A549 (cell line): ENCODE results near the gene SLC9A3. TPM values are rescaled to one million over a fixed set of nuclear protein-coding genes. Genes with fewer than 3 reads are reported as not detected.

ENCODE experiments used
- ATAC-seq, 2 experiments: fragments of 200-7000 bp in 1 of 2; fragments of >200 bp in 1 of 2; cut with Nextera tagmentation in 1 of 2; cut with Tn5 transposase in 1 of 2; 3 replicates each; pipeline versions ENCODE4 v1.8.0 to v1.9.1; 2018 to 2020; ENCODE audit warnings: mild to moderate bottlenecking in 1 of 2, moderate library complexity in 1 of 2
- CTCF ChIA-PET: fragments of 300-600 bp; sonication (Branson Sonifier 250); formaldehyde crosslinking; extraction: SDS; loops from one replicate; lab custom pipeline; 2021; ENCODE audit warnings: antibody characterized with exemption, inconsistent platforms; lab: Yijun Ruan, JAX
- POLR2A ChIA-PET: fragments of 350-600 bp; formaldehyde crosslinking; extraction: SDS; loops from one replicate; lab custom pipeline; 2021; ENCODE audit warnings: antibody characterized with exemption, inconsistent platforms; lab: Yijun Ruan, JAX
- DNase-seq, 2 experiments: peaks; one replicate each; pipeline versions ENCODE4 v3.0.0 to v3.0.0-alpha.2; 2011 to 2016; ENCODE audit warnings: low read depth in 1 of 2, low spot score in 1 of 2
- FAIRE-seq: peaks from 2 replicates; lab custom pipeline; 2011; peaks lifted over from hg19 to GRCh38; lab: Jason Lieb, UNC
- H3K27ac ChIP-seq, 2 experiments: fragments of >200 bp; sonication (Bioruptor Twin); formaldehyde crosslinking; 3 replicates each; pipeline ENCODE4 v1.5.1; 2016 to 2017
- H3K4me1 ChIP-seq: fragments of >200 bp; sonication (Bioruptor Twin); formaldehyde crosslinking; 3 replicates; pipeline ENCODE4 v1.6.1; 2016
- H3K4me2 ChIP-seq: fragments of >200 bp; sonication (Bioruptor Twin); formaldehyde crosslinking; 3 replicates; pipeline ENCODE4 v1.6.1; 2016
- H3K4me3 ChIP-seq: fragments of >200 bp; sonication (Bioruptor Twin); formaldehyde crosslinking; 3 replicates; pipeline ENCODE4 v1.5.1; 2016
- H3K9me3 ChIP-seq: fragments of >200 bp; sonication (Bioruptor Twin); formaldehyde crosslinking; 3 replicates; pipeline ENCODE4 v1.6.1; 2016
- ATOH8 ChIP-seq: fragments of 250-450 bp; sonication (Bioruptor Pico); IDR thresholded peaks from 2 replicates; pipeline ENCODE4 v1.5.0; 2020; ENCODE audit warnings: low read depth, mild to moderate bottlenecking, moderate library complexity
- CBX2 ChIP-seq: fragments of 200-600 bp; sonication (generic); IDR thresholded peaks from 2 replicates; pipeline ENCODE4 v1.6.1; 2016; ENCODE audit warnings: low read depth, mild to moderate bottlenecking, borderline replicate concordance
- CTCF ChIP-seq: fragments of >200 bp; sonication (Bioruptor Twin); formaldehyde crosslinking; IDR thresholded peaks from 3 replicates; pipeline ENCODE4 v1.5.1; 2016
- FOSB ChIP-seq: fragments of 250-450 bp; sonication (Bioruptor Pico); IDR thresholded peaks from 2 replicates; pipeline ENCODE4 v1.5.0; 2020; ENCODE audit warnings: mild to moderate bottlenecking, moderate library complexity
- FOSL2 ChIP-seq, 2 experiments: fragments of 450-650 bp in 1 of 2; fragments of >200 bp in 1 of 2; sonication (Bioruptor Twin) in 1 of 2; formaldehyde crosslinking; IDR thresholded peaks; 2 replicates each; pipeline versions ENCODE4 v1.5.0 to v1.6.1; 2016 to 2020; ENCODE audit warnings: mild to moderate bottlenecking in 1 of 2, moderate library complexity in 1 of 2
- FOXS1 ChIP-seq: fragments of 250-450 bp; sonication (Bioruptor Pico); IDR thresholded peaks from 2 replicates; pipeline ENCODE4 v1.5.0; 2020; ENCODE audit warnings: mild to moderate bottlenecking, moderate library complexity
- GATA3 ChIP-seq: IDR thresholded peaks from 2 replicates; pipeline ENCODE4 v1.6.1; 2012; ENCODE audit warnings: borderline replicate concordance
- HEYL ChIP-seq: fragments of 250-450 bp; sonication (Bioruptor Pico); IDR thresholded peaks from 2 replicates; pipeline ENCODE4 v1.8.0; 2021; ENCODE audit warnings: mild to moderate bottlenecking, moderate library complexity
- HOXA7 ChIP-seq: fragments of 250-450 bp; sonication (Bioruptor Pico); IDR thresholded peaks from 2 replicates; pipeline ENCODE4 v1.5.0; 2020; ENCODE audit warnings: mild to moderate bottlenecking, moderate library complexity
- HOXB13 ChIP-seq: fragments of 250-450 bp; sonication (Bioruptor Pico); IDR thresholded peaks from 2 replicates; pipeline ENCODE4 v1.5.0; 2020; ENCODE audit warnings: low read depth, mild to moderate bottlenecking, moderate library complexity
- JUN ChIP-seq, 2 experiments: fragments of >200 bp; sonication (Bioruptor Twin); formaldehyde crosslinking; IDR thresholded peaks; 2 replicates in 1 of 2; 3 replicates in 1 of 2; pipeline ENCODE4 v1.6.1; 2016 to 2017
- KDM5A ChIP-seq: fragments of 200-600 bp; sonication (generic); IDR thresholded peaks from 2 replicates; pipeline ENCODE4 v1.6.1; 2016; ENCODE audit warnings: antibody characterized with exemption, mild to moderate bottlenecking
- MAZ ChIP-seq: fragments of 150-350 bp; IDR thresholded peaks from 2 replicates; pipeline ENCODE4 v1.6.1; 2014; ENCODE audit warnings: antibody characterized with exemption, low read depth, low read length, borderline replicate concordance
- MYC ChIP-seq: IDR thresholded peaks from 2 replicates; pipeline ENCODE4 v1.6.1; 2012; ENCODE audit warnings: mild to moderate bottlenecking, inconsistent platforms, low read length, improper control_type of control experiment, borderline replicate concordance
- NPAS2 ChIP-seq: fragments of 250-450 bp; sonication (Bioruptor Pico); IDR thresholded peaks from 2 replicates; pipeline ENCODE4 v1.8.0; 2022; ENCODE audit warnings: mild to moderate bottlenecking, moderate library complexity, borderline replicate concordance
- NR3C1 ChIP-seq: fragments of >200 bp; sonication (Bioruptor Twin); formaldehyde crosslinking; IDR thresholded peaks from 3 replicates; pipeline ENCODE4 v1.6.1; 2017
- PHF8 ChIP-seq: fragments of 200-600 bp; sonication (generic); IDR thresholded peaks from 2 replicates; pipeline ENCODE4 v1.6.1; 2016; ENCODE audit warnings: low read depth, mild to moderate bottlenecking, antibody characterized with exemption, moderate library complexity, borderline replicate concordance
- POLR2AphosphoS2 ChIP-seq: conservative IDR thresholded peaks from 2 replicates; pipeline ENCODE4 v1.6.1; 2012; ENCODE audit warnings: low read length, improper control_type of control experiment, inconsistent platforms
- RAD21 ChIP-seq, 2 experiments: fragments of >200 bp in 1 of 2; sonication (Bioruptor Twin) in 1 of 2; formaldehyde crosslinking in 1 of 2; IDR thresholded peaks in 1 of 2; conservative IDR thresholded peaks in 1 of 2; 2 replicates in 1 of 2; 3 replicates in 1 of 2; pipeline ENCODE4 v1.6.1; 2012 to 2018; ENCODE audit warnings: inconsistent platforms in 1 of 2
- SMC3 ChIP-seq: fragments of >200 bp; sonication (Bioruptor Twin); formaldehyde crosslinking; IDR thresholded peaks from 3 replicates; pipeline ENCODE4 v1.6.1; 2018; ENCODE audit warnings: inconsistent platforms
- SREBF2 ChIP-seq: fragments of 450-650 bp; IDR thresholded peaks from 2 replicates; pipeline ENCODE4 v1.6.1; 2014; ENCODE audit warnings: mild to moderate bottlenecking, moderate library complexity
- TFCP2L1 ChIP-seq: fragments of 250-450 bp; sonication (Bioruptor Pico); IDR thresholded peaks from 2 replicates; pipeline ENCODE4 v1.5.0; 2021; ENCODE audit warnings: mild to moderate bottlenecking
- USF2 ChIP-seq: fragments of 450-650 bp; IDR thresholded peaks from 2 replicates; pipeline ENCODE4 v1.6.1; 2014; ENCODE audit warnings: antibody characterized with exemption
- ZFP36 ChIP-seq: fragments of 450-650 bp; IDR thresholded peaks from 2 replicates; pipeline ENCODE4 v1.6.1; 2014; ENCODE audit warnings: borderline replicate concordance; ENCODE audit not compliant: partially characterized antibody
- WGBS: methylation state at CpG from one replicate; pipeline ENCODE4 v1.1.6; 2017; ENCODE audit errors: missing lambda C conversion rate; 5-methylcytosine and 5-hydroxymethylcytosine counted together
- polyA plus RNA-seq, 4 experiments: library from polyadenylated mRNA; depleted of rRNA in 3 of 4; stranded (reverse); fragments of >200 nt; fragmentation: RNase III in 1 of 4; extraction: RNeasy Plus Mini Kit Qiagen cat#74134 plus additional on column Dnase treatment in 1 of 4; gene quantifications; 2 replicates in 3 of 4; 3 replicates in 1 of 4; pipeline ENCODE4 v1.2.3, GENCODE V29; 2011 to 2017

Gene SLC9A3
- polyA plus RNA-seq, 2 of the 4 experiments (the other 2 are of a cell fraction): 1.3 TPM

- H3K4me2 ChIP-seq: no peak overlapping the region
- 75% methylated on average over 12 of the region's 13 CpGs for WGBS
- no peak for DNase-seq
- CTCF ChIA-PET: no interaction called here
- TF ChIP-seq HOXA7 (CRISPR knock-in tag) (no peak), POLR2AphosphoS2 (no peak), ZFP36 (no peak), USF2 (no peak), FOXS1 (no peak), JUN (IDR thresholded peaks at IDR 0.05) (no peak), SMC3 (no peak), FOSB (CRISPR knock-in tag) (no peak), MAZ (no peak), RAD21 (conservative IDR thresholded peaks at IDR 0.05 in 1 of 2, IDR thresholded peaks at IDR 0.05 in 1 of 2) (no peak), FOSL2 (IDR thresholded peaks at IDR 0.05) (no peak), FOSL2 (CRISPR knock-in tag; IDR thresholded peaks at IDR 0.05) (no peak), HOXB13 (CRISPR knock-in tag) (no peak), SREBF2 (no peak)
- TF ChIP-seq, all 56 proteins: peak for 0
- Histone ChIP-seq H3K9me3 (peaks cover 16% of the 10 kb centered on the region; the same call in 2 of the 3 replicates), H3K4me3 (no peak overlapping the region), H3K27ac (no peak overlapping the region), H3K4me1 (no peaks in the 10 kb centered on the region)
- ATAC-seq (no peak), FAIRE-seq (no peak)
- POLR2A ChIA-PET: no interaction called here
Measured at GRCh38 chr5:571791-572190, 47.5 kb upstream of the SLC9A3 start.

- TF ChIP-seq NR3C1: no peak
- TF ChIP-seq ATOH8 (CRISPR knock-in tag): no peak
- no peak for TF ChIP-seq PHF8
- TF ChIP-seq MAZ: no peak
- no peak for TF ChIP-seq KDM5A
- no peak for TF ChIP-seq TFCP2L1 (CRISPR knock-in tag)
- no peak for TF ChIP-seq MYC
- no peak for TF ChIP-seq HEYL
- TF ChIP-seq GATA3: no peak
- no peak for TF ChIP-seq CBX2
- no peak for TF ChIP-seq NPAS2 (CRISPR knock-in tag)
- no peak for TF ChIP-seq CTCF
- TF ChIP-seq, all 56 proteins: peak for 0
- Histone ChIP-seq H3K4me1 (no peaks in the 10 kb centered on the region), H3K9me3 (peaks cover 17% of the 10 kb centered on the region), H3K27ac (no peak overlapping the region), H3K4me2 (no peak overlapping the region), H3K4me3 (no peak overlapping the region)
- CTCF ChIA-PET: no interaction called here
- ATAC-seq (no peak), DNase-seq (no peak), FAIRE-seq (no peak)
- POLR2A ChIA-PET: no interaction called here
- 73% methylated on average over 2 of the region's 8 CpGs for WGBS
Measured at GRCh38 chr5:570886-571285, 46.6 kb upstream of the SLC9A3 start.
